Stimulated activated CD8-positive, alpha-beta memory T cell treated with anti-CD3 and anti-CD28 coated beads, Interleukin-7, amount 100 ng/mL, for 1 hour (primary cell): ENCODE data around the gene LYVE1.

Source experiments
- DNase-seq, 2 donors: peaks; one replicate each; pipeline ENCODE4 v3.0.0-alpha.2; 2020; ENCODE audit warnings: low read depth in 2 of 2

Gene LYVE1

DNA sequence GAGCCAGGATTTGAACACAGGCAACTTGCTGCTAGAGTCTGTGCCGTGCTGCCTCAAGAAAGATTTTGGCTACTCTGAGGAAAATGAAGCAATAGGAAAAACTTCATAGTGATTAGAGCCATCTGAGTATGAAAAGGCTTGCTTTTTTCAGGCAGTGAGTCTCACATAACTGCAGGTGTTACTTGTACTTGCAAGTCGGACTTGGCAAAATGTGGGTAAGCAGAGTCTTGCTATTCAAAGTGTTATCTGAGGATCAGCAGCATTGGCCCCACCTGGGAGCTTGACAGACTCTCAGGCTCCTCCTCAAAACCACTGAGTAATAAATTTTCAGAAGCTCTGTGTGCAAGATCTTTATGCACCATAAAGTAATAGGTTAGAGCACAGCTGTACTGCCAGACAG is 45.5 kb downstream of the LYVE1 start:
- DNase-seq: no peak

DNA sequence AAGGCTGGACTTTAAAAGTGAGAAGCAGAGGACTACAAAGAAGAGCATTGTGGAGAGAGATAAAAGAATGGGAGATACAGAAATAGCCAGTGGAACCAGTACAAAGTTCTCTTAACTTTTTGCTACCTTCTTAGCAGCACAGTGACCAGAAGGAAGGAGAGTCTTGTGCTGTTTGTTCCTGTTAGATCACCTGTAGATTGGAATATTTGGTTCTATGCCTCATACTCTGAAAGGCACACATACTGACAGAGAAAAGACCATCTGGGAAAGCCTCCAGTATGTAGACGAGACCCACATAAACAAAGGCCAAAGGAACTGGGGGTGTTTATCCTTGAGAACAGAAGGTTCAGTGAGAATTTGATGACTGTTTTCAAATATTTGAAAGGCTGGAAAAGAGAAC is 46.2 kb downstream of the LYVE1 start:
- no peak for DNase-seq

DNA sequence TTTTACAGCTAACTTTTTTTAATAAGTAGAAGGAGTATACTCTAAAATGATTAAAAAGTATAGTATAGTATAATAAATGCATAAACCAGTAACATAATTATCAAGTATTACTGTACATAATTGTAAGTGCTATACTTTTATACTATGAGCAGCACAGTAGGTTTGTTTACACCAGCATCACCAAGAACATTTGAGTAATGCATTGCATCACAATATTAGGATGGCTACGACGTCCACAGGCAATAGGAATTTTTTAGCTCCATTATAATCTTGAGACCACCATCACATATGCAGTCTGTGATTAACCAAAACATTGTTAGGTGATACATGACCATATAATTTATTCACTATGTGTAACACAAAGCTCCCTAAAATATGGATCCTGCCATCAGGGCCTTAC is 47.9 kb downstream of the LYVE1 start:
- no peak for DNase-seq

DNA sequence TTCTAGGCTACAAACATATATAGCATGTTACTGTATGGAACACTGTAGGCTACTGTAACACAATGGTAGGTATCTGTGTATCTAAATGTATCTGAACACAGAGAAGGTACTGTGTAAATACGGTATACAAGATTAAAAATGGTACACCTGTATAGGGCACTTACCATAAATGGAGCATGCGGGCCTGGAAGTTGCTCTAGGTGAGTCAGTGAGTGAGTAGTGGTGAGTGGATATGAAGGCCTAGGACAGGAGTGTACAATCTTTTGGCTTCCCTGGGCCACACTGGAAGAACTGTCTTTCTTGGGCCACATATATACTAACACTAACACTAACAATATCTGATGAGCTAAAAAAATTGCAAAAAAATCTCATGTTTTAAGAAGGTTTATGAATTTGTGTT is 48.8 kb downstream of the LYVE1 start:
- no peak for DNase-seq

DNA sequence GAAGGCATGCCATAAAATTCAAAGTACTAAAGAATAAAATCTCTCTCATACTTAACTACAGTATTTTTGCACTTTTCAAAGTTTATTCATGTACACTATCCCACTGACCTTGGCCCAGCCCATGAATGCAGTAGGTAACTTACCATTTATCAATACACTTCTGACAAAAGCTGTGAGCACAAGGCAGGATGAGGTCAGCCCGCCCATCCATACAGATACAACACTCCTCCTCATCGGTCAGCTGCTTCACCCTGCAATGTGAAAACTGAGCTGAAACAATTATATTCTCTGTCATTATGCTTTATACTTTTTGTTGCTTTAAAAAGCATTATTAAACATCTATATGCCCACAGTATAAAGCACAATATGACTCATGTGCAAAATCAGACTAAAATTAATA is 49.6 kb downstream of the LYVE1 start:
- DNase-seq: no peak

DNA sequence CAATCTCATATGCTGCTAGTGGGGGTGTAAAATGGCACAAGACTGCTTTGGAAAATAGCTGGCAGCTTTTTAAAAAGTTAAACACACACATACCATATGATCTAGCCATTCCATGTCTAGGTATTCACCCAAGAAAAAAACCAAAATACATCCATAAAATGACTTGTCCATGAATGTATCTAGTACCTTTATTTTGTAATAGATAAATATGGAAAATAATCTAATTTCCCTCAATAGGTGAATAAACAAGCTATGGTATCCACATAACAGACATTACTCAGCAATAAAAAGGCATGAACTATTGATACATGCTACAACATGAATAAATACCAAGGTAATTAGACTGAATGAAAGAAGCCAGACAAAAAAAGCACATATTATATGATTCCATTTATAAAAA is 50.3 kb downstream of the LYVE1 start:
- DNase-seq: no peak

DNA sequence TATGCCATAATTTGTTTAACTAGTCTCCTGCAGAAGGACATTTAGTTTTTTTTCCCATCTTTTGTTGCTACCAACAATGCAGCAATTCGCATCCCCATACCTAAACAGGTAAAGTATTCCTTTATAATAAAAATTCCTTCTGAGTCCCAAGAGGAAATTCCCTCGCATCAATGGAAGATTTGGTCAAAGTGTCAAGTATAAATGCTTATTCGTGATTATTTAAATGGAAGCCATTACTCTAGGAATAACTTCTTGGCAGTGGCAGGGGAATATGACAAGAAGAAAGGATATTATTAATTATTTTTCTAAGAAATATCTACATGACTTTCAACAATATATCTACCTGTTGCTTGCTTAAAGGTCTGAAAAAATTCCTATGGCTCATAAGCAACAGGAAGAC is 53.0 kb downstream of the LYVE1 start:
- no peak for DNase-seq

DNA sequence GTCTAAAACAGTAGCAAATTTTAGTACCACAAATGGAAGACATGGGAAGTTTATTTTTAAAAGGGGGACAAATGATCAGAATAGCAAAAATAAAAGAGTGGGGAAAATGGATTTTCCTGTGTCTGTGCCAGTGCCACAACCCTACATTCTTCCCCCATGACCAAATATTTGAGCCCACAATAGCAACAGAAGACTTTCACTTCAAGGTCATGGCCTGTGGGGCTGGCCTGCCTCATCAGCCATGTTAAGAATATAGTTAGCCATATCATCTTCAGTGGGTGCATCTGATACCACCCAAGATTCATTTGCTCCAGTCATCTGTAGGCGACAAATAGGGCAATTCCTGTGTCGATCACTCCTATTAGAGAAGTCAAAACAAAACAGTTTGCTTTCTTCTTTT is 53.8 kb downstream of the LYVE1 start:
- no peak for DNase-seq

DNA sequence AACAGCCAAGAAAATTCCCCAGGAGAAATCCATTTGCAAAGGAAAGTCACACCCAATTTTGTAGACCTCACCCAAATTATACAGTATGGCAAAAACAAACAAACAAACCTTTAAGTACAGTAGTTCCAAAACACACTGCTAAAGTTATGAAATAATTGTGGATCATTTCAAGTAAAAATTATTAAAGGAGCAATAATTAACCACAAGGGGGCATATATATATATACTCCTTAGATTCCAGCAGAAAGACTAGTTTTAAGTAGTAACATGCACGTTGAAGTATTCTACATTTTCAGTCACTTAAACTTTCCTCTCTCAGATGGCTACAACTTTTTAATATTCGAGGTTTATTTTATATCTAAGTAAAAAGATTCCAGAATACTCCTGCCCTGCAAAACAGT is 54.3 kb downstream of the LYVE1 start:
- DNase-seq: no peak

DNA sequence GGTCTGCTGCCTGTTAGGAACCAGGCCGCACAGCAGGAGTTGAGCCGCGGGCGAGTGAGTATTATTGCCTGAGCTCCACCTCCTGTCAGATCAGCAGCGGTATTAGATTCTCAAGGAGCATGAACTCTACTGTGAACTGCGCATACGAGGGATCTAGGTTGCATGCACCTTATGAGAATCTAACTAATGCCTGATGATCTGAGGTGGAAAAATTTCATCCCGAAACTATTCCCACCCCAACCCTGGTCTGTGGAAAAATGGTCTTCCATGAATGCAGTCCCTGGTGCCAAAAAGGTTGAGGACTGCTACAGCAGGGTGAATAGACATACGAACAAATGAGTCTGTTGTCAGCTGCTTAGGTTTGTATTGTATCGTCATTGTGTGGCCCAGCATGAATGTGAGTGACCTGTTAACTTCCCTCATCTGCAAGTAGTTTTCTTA is 57.3 kb downstream of the LYVE1 start:
- DNase-seq: no peak
